Hepatocyte (in vitro differentiated cells): ENCODE measurements around the gene SHC3.

Experiments used
- CTCF ChIP-seq: fragments of 200-600 bp; sonication (generic); IDR thresholded peaks from 2 replicates; pipeline ENCODE4 v1.5.1; 2016; ENCODE audit warnings: antibody characterized with exemption, mild to moderate bottlenecking; ENCODE audit not compliant: poor library complexity
- EZH2 ChIP-seq: fragments of 200-600 bp; sonication (generic); IDR thresholded peaks from 2 replicates; pipeline ENCODE4 v1.6.1; 2016; ENCODE audit warnings: antibody characterized with exemption, mild to moderate bottlenecking, borderline replicate concordance
- EZH2phosphoT487 ChIP-seq: fragments of 200-600 bp; sonication (generic); IDR thresholded peaks from one replicate; pipeline ENCODE4 v1.6.1; 2018; ENCODE audit warnings: antibody characterized with exemption, mild to moderate bottlenecking, low read depth, moderate library complexity; ENCODE audit not compliant: unreplicated experiment, severe bottlenecking

- TF ChIP-seq CTCF, result no peak
- no peak for TF ChIP-seq EZH2
- no peak for TF ChIP-seq EZH2phosphoT487
These were observed 170.4 kb downstream of the SHC3 start for GRCh38 chr9:89008055-89008743.
